TTC549 (cell line): ENCODE results near the gene CD1B.
"Not testable (repeated sequence)": the region's sequence is repeated elsewhere in the genome, so short reads cannot be mapped to it uniquely, and the experiment has no call there.

ENCODE experiments used
- FAIRE-seq: peaks from 2 replicates; lab custom pipeline; 2012; peaks lifted over from hg19 to GRCh38; lab: Jason Lieb, UNC

Gene CD1B

GRCh38 chr1:158328426-158328825, 2.9 kb downstream of the CD1B start:
- FAIRE-seq: no peak

DNA sequence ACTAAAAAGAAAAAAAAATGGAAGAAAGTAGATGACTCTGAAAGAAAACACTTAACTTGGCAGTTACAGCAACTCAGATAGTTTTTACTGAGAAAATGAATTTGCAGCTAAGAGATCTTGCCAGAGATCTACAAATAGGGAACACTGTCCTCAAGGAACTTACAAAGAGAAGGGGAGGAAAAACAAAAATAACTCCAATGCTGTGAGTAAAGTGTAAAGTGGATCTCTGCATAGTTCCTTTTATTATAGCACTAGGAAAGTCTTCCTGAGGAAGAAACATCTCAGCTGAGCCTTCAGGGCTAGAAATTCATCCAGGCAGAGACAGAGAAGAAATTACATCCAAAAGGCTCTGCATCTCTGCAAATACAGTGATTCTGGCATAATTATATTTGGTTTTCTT, 3.9 kb downstream of the CD1B start:
- no peak for FAIRE-seq

DNA sequence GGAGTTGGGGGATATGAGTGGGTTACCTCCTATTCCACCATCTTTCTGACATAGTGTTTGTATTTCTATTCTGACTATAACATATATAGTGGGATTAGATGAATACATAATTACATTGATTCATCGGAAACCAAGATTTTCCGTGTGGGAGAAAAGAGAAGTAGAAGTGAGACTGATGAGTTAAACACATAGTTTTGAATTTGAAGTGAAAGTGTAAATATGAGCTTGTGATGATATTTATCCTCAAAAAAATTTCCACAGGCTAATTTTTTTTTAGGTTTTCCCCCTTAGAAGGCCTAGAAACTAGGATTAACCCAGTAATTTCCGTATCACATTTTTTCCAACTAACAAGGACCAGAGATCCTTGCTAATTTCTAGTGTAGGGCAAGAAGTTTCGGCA, 6.9 kb downstream of the CD1B start:
- no peak for FAIRE-seq

- no peak for FAIRE-seq
These were observed 7.5 kb downstream of the CD1B start for GRCh38 chr1:158323866-158324265.

DNA sequence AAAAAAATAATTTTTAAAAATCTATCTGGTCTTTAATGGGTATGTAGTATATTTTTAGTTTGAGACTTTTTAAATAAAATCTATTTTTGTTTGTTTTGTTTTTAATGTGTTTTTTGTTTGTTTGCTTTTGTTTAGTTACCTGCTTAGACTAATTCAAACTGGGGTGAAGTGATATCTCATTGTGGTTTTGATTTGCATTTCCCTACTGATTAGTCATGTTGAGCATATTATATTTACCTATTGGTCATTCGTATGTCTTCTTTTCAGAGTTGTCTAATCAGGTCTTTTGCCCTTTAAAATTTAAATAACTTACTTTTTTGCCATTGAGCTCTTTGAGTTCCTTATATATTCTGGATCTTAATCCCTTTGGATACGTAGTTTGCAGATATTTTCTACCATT, 20.3 kb downstream of the CD1B start:
- FAIRE-seq: peak; percentile 19

- no peak for FAIRE-seq
These were observed 20.7 kb downstream of the CD1B start for GRCh38 chr1:158310623-158311022.

- no peak for FAIRE-seq
These were observed 35.5 kb downstream of the CD1B start for GRCh38 chr1:158295791-158296190.

- FAIRE-seq: no peak
These were observed 40.9 kb downstream of the CD1B start for GRCh38 chr1:158290321-158290844.

GRCh38 chr1:158289811-158290210, 41.5 kb downstream of the CD1B start, which contains the start of gene CD1C:
CD1C (plus strand) TSS chr1:158289923; CDS start chr1:158290065, 142 bp downstream.
- no peak for FAIRE-seq

- FAIRE-seq: no peak
These were observed 44.4 kb downstream of the CD1B start for GRCh38 chr1:158286941-158287346.

DNA sequence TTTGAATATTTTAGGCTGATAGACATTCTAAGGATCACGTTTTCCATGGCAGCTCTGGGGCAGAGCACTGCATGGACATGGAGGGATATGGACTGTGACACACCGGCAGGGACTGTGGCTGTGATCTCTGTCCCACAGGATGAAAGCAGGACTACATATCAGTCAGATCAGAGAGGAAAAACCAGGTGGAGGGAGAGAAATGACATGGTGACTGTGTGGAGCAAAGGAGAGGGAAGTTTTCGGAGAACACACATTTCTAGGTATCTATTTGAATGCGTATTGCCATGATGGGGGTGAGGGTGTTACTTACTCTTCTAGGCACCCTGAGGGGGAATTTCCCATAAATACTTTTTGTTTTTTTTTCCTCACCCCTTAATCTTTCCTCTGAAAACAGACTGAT, 44.8 kb downstream of the CD1B start:
- no peak for FAIRE-seq

DNA sequence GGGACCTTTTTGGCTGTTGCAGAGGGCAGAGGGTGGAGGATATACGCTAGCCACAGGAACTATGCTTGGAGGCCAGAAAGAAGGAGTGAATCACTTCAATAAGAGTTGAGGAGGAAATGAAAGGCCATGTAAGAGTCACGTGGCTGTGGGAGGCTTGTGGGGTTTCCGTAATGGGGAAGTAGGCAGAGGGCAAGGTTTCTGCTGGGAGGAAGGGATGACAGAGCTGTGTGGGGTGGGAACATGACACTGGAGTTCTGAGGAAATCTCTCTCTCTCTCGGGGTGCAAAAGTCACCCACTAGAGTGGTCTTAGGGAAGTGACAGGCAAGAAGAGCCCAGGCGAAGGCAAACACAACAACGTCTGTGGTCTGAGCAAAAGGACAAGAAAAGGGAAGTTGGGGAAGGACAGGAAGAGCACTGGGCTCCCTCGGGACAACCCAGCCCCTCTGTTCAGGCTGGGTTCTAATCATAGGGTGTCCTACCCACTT, 45.5 kb downstream of the CD1B start:
- no peak for FAIRE-seq

- FAIRE-seq: no peak
These were observed 47.4 kb downstream of the CD1B start for GRCh38 chr1:158283965-158284364.

- not testable (repeated sequence) for FAIRE-seq
These were observed 48.9 kb downstream of the CD1B start for GRCh38 chr1:158282421-158282820.
